HG03558 (cell line): Measurements from ENCODE around the gene TAS2R40.
"Not testable (repeated sequence)": the region's sequence is repeated elsewhere in the genome, so short reads cannot be mapped to it uniquely, and the experiment has no call there.

Experiments
- ATAC-seq: cut with Tn5 transposase; IDR thresholded peaks from one replicate; pipeline ENCODE4 v1.9.1; 2021; ENCODE audit warnings: moderate number of reproducible peaks; ENCODE audit not compliant: unreplicated experiment; ENCODE audit errors: extremely low read depth

TAS2R40 gene

GRCh38 chr7:143245123-143245522 is 23.3 kb downstream of the TAS2R40 start:
- ATAC-seq = no peak

- no peak for ATAC-seq
Measured at GRCh38 chr7:143247372-143247771, 25.5 kb downstream of the TAS2R40 start.

- ATAC-seq = no peak
Measured at GRCh38 chr7:143248761-143249354, 27.0 kb downstream of the TAS2R40 start.

GRCh38 chr7:143250199-143250598 is 28.4 kb downstream of the TAS2R40 start:
- ATAC-seq = no peak

- ATAC-seq = no peak
Measured at GRCh38 chr7:143250822-143251221, 29.0 kb downstream of the TAS2R40 start.

- no peak for ATAC-seq
Measured at GRCh38 chr7:143252006-143252405, 30.2 kb downstream of the TAS2R40 start.

GRCh38 chr7:143255564-143255963 is 33.7 kb downstream of the TAS2R40 start:
- no peak for ATAC-seq

GRCh38 chr7:143256325-143256724 is 34.5 kb downstream of the TAS2R40 start:
- ATAC-seq = no peak

- ATAC-seq = peak; percentile 81
Measured at GRCh38 chr7:143256932-143257331, 35.1 kb downstream of the TAS2R40 start.

- no peak for ATAC-seq
Measured at GRCh38 chr7:143257501-143257900, 35.7 kb downstream of the TAS2R40 start.

GRCh38 chr7:143258831-143259230 is 37.0 kb downstream of the TAS2R40 start:
- ATAC-seq = peak; percentile 33

GRCh38 chr7:143259765-143260164 is 37.9 kb downstream of the TAS2R40 start:
- ATAC-seq = no peak

GRCh38 chr7:143261901-143262300 is 40.1 kb downstream of the TAS2R40 start:
- no peak for ATAC-seq

- peak; percentile 98 for ATAC-seq
Measured at GRCh38 chr7:143263266-143264195, 41.7 kb downstream of the TAS2R40 start, which contains the start of gene GSTK1. TSS of gene GSTK1 (plus strand) at chr7:143263441. CDS start at chr7:143263514, 73 bp downstream.

- not testable (repeated sequence) for ATAC-seq
Measured at GRCh38 chr7:143264196-143264568, 42.3 kb downstream of the TAS2R40 start.

GRCh38 chr7:143265017-143265693 is 43.3 kb downstream of the TAS2R40 start:
- ATAC-seq = no peak

GRCh38 chr7:143269251-143269650 is 47.4 kb downstream of the TAS2R40 start:
- ATAC-seq = no peak

GRCh38 chr7:143271240-143271639 is 49.4 kb downstream of the TAS2R40 start:
- no peak for ATAC-seq
